HCT116 (cell line): ENCODE data around the gene HOXD13. TPM values are rescaled to one million over a fixed set of nuclear protein-coding genes. Genes with fewer than 3 reads are reported as not detected.

Source experiments
- ATAC-seq: fragments of 200-7000 bp; cut with Tn5 transposase; 2 replicates; pipeline ENCODE4 v1.9.1; 2020; ENCODE audit warnings: mild to moderate bottlenecking, moderate library complexity
- BruUV-seq: library from RNA; stranded (reverse); fragments of 400-500 nt; replicated peaks from 2 replicates; lab custom pipeline; 2021; lab: Mats Ljungman, UMichigan
- CTCF ChIA-PET: fragments of 300-600 bp; sonication (Branson Sonifier 250); formaldehyde crosslinking; loops from one replicate; lab custom pipeline; 2021; ENCODE audit warnings: antibody characterized with exemption; lab: Charles Lee
- POLR2A ChIA-PET: fragments of 300-600, 350-600 bp; sonication (Branson Sonifier 250); formaldehyde crosslinking; loops from one replicate; lab custom pipeline; 2021; ENCODE audit warnings: antibody characterized with exemption; lab: Charles Lee
- RAD21 ChIA-PET, 2 experiments: fragments of 300-600 bp; sonication (Branson Sonifier 250); formaldehyde crosslinking; loops; one replicate each; lab custom pipeline; 2023; ENCODE audit warnings: low total read pairs in 2 of 2; ENCODE audit not compliant: uncharacterized antibody in 2 of 2, unreplicated experiment in 2 of 2, low non-redundant PET in 1 of 2; lab: Charles Lee
- DNase-seq: peaks from one replicate; pipeline ENCODE4 v3.0.0-alpha.2; 2010; ENCODE audit warnings: low read depth, low spot score
- H2AFZ ChIP-seq: fragments of 200-600 bp; shearing (Covaris generic), sonication (generic); 2 replicates; pipeline ENCODE4 v1.6.1; 2017; ENCODE audit warnings: low read depth, mixed run types, mixed read lengths, antibody characterized with exemption, low read length; ENCODE audit not compliant: poor library complexity, severe bottlenecking
- H3K27ac ChIP-seq: 2 replicates; pipeline ENCODE4 v1.5.1; 2012; ENCODE audit warnings: low read depth, low read length
- H3K27me3 ChIP-seq: fragments of 200-600 bp; sonication (generic); 2 replicates; pipeline ENCODE4 v1.6.1; 2016; ENCODE audit warnings: mixed run types, low read length, mixed read lengths; ENCODE audit not compliant: insufficient read depth
- H3K36me3 ChIP-seq, 2 experiments: fragments of 200-500 bp in 1 of 2; fragments of 200-600 bp in 1 of 2; sonication (Bioruptor generic) in 1 of 2; sonication (generic) in 1 of 2; 2 replicates each; pipeline versions ENCODE4 v1.5.1 to v1.6.1; 2014 to 2016; ENCODE audit warnings: low read length in 2 of 2, inconsistent platforms in 1 of 2, mixed read lengths in 1 of 2, mixed run types in 1 of 2; ENCODE audit not compliant: insufficient read depth in 2 of 2, control insufficient read depth in 1 of 2
- H3K4me1 ChIP-seq, 2 experiments: fragments of 200-600 bp in 1 of 2; sonication (generic) in 1 of 2; 2 replicates each; pipeline versions ENCODE4 v1.5.1 to v1.6.1; 2012 to 2017; ENCODE audit warnings: low read length in 2 of 2, inconsistent platforms in 1 of 2, mild to moderate bottlenecking in 1 of 2, mixed read lengths in 1 of 2, mixed run types in 1 of 2, moderate library complexity in 1 of 2; ENCODE audit not compliant: insufficient read depth in 2 of 2, control insufficient read depth in 1 of 2
- H3K4me2 ChIP-seq: fragments of 200-600 bp; sonication (generic); 2 replicates; pipeline ENCODE4 v1.6.1; 2017; ENCODE audit warnings: mixed run types, low read length, mixed read lengths
- H3K4me3 ChIP-seq, 2 experiments: fragments of 200-600 bp in 1 of 2; sonication (generic) in 1 of 2; replicated peaks in 1 of 2; 2 replicates each; pipeline ENCODE4 v1.5.1; 2011 to 2016; ENCODE audit warnings: low read length in 2 of 2, control low read depth in 1 of 2, low read depth in 1 of 2, mild to moderate bottlenecking in 1 of 2, mixed read lengths in 1 of 2, mixed run types in 1 of 2
- H3K79me2 ChIP-seq: fragments of 200-600 bp; sonication (generic); 2 replicates; pipeline ENCODE4 v1.6.1; 2017; ENCODE audit warnings: mild to moderate bottlenecking, mixed run types, low read length, moderate library complexity, mixed read lengths; ENCODE audit not compliant: insufficient read depth
- H3K9ac ChIP-seq: fragments of 200-600 bp; sonication (generic); 2 replicates; pipeline ENCODE4 v1.6.1; 2016; ENCODE audit warnings: low read length, mixed read lengths
- H3K9me2 ChIP-seq: fragments of 200-600 bp; sonication (generic), shearing (Covaris generic); 2 replicates; pipeline ENCODE4 v1.6.1; 2017; ENCODE audit warnings: mixed run types, mild to moderate bottlenecking, moderate library complexity; ENCODE audit not compliant: insufficient read depth
- H3K9me3 ChIP-seq, 2 experiments: fragments of 200-500 bp in 1 of 2; fragments of 200-600 bp in 1 of 2; sonication (Bioruptor generic) in 1 of 2; sonication (generic) in 1 of 2; 2 replicates each; pipeline ENCODE4 v1.6.1; 2014 to 2017; ENCODE audit warnings: low read length in 2 of 2, mixed read lengths in 2 of 2, inconsistent platforms in 1 of 2, low read depth in 1 of 2, mild to moderate bottlenecking in 1 of 2, mixed run types in 1 of 2, moderate library complexity in 1 of 2; ENCODE audit not compliant: control insufficient read depth in 1 of 2, insufficient read depth in 1 of 2
- H4K20me1 ChIP-seq: fragments of 200-600 bp; sonication (generic), shearing (Covaris generic); 2 replicates; pipeline ENCODE4 v1.6.1; 2017; ENCODE audit warnings: mixed run types, mild to moderate bottlenecking, moderate library complexity; ENCODE audit not compliant: insufficient read depth
- CBX3 ChIP-seq: IDR thresholded peaks from 2 replicates; pipeline ENCODE4 v1.6.1; 2012; ENCODE audit warnings: low read depth
- CEBPB ChIP-seq: IDR thresholded peaks from 2 replicates; pipeline ENCODE4 v1.6.1; 2012; ENCODE audit warnings: low read depth
- ELF1 ChIP-seq: IDR thresholded peaks from 2 replicates; pipeline ENCODE4 v1.6.1; 2012; ENCODE audit warnings: low read depth, borderline replicate concordance
- EZH2phosphoT487 ChIP-seq: fragments of 200-600 bp; IDR thresholded peaks from 2 replicates; pipeline ENCODE4 v1.6.1; 2018; ENCODE audit warnings: antibody characterized with exemption, borderline replicate concordance
- JUND ChIP-seq: IDR thresholded peaks from 2 replicates; pipeline ENCODE4 v1.6.1; 2012
- MAX ChIP-seq: IDR thresholded peaks from 2 replicates; pipeline ENCODE4 v1.6.1; 2012
- POLR2A ChIP-seq: IDR thresholded peaks from 2 replicates; pipeline ENCODE4 v1.7.0; 2011; ENCODE audit warnings: borderline replicate concordance; ENCODE audit not compliant: insufficient read depth, insufficient read length; ENCODE audit errors: extremely low read depth
- POLR2AphosphoS5 ChIP-seq: IDR thresholded peaks from 2 replicates; pipeline ENCODE4 v1.6.1; 2011; ENCODE audit warnings: mild to moderate bottlenecking, low read depth, low read length, moderate library complexity
- SIN3A ChIP-seq: IDR thresholded peaks from 2 replicates; pipeline ENCODE4 v1.6.1; 2012; ENCODE audit warnings: low read depth
- SP1 ChIP-seq: IDR thresholded peaks from 2 replicates; pipeline ENCODE4 v1.6.1; 2012; ENCODE audit warnings: low read depth
- SRF ChIP-seq: IDR thresholded peaks from 2 replicates; pipeline ENCODE4 v1.6.1; 2012; ENCODE audit warnings: low read depth
- TCF7L2 ChIP-seq: IDR thresholded peaks from 2 replicates; pipeline ENCODE4 v1.7.0; 2011; ENCODE audit warnings: borderline replicate concordance, inconsistent platforms; ENCODE audit not compliant: insufficient read depth, insufficient read length; ENCODE audit errors: extremely low read depth
- YY1 ChIP-seq: IDR thresholded peaks from 2 replicates; pipeline ENCODE4 v1.6.1; 2011; ENCODE audit warnings: low read length, low read depth, moderate library complexity, mild to moderate bottlenecking; ENCODE audit not compliant: insufficient replicate concordance; ENCODE audit errors: extremely low read depth
- ZBTB33 ChIP-seq: IDR thresholded peaks from 2 replicates; pipeline ENCODE4 v1.6.1; 2011; ENCODE audit warnings: mild to moderate bottlenecking, low read length, moderate library complexity; ENCODE audit not compliant: insufficient replicate concordance; ENCODE audit errors: extremely low read depth
- ZFX ChIP-seq: fragments of 450-650 bp; IDR thresholded peaks from 2 replicates; pipeline ENCODE4 v1.6.1; 2017
- ZNF274 ChIP-seq: fragments of 200-500 bp; sonication (Bioruptor generic); IDR thresholded peaks from 2 replicates; pipeline ENCODE4 v1.6.1; 2014; ENCODE audit warnings: mild to moderate bottlenecking, low read depth, low read length, inconsistent platforms
- intact Hi-C: fragments of 100-400 bp; cut with micrococcal nuclease; formaldehyde crosslinking; loops from 2 replicates; pipeline ENCODE4 v1.10.0; 2022
- total RNA-seq: library from RNA; stranded (reverse); gene quantifications from one replicate; pipeline ENCODE4 v1.2.1, GENCODE V29; 2021; ENCODE audit not compliant: unreplicated experiment

Gene HOXD13
- total RNA-seq, 1 experiment from 2014 or later = not detected

- H3K36me3 ChIP-seq = no peaks in the 10 kb centered on the region
- H3K9me2 ChIP-seq = no peaks in the 10 kb centered on the region
- no peaks in the 10 kb centered on the region for H3K27me3 ChIP-seq
- no TSS peak for BruUV-seq
- ATAC-seq (no peak), DNase-seq (no peak)
- H3K4me3 ChIP-seq = no peak overlapping the region
- RAD21 ChIA-PET = no interaction called here
- intact Hi-C loops = no loop called here
- H2AFZ ChIP-seq = no peak overlapping the region
- H3K9ac ChIP-seq = no peak overlapping the region
- H3K4me2 ChIP-seq = no peak overlapping the region
- no peaks in the 10 kb centered on the region for H4K20me1 ChIP-seq
- TF ChIP-seq YY1 (no peak), SP1 (no peak), CBX3 (no peak), MAX (no peak), ZNF274 (no peak), ELF1 (no peak), TCF7L2 (no peak), POLR2AphosphoS5 (no peak), SIN3A (no peak), ZBTB33 (no peak), CEBPB (no peak), SRF (no peak), POLR2A (no peak), EZH2phosphoT487 (no peak), JUND (no peak), ZFX (no peak)
- POLR2A ChIA-PET = no interaction called here
- H3K79me2 ChIP-seq = no peaks in the 10 kb centered on the region
- H3K9me3 ChIP-seq = no peaks in the 10 kb centered on the region
- no peak overlapping the region for H3K27ac ChIP-seq
- H3K4me1 ChIP-seq = peaks cover 0 to 12% of the 10 kb centered on the region in 2 experiments; a peak in 1 of 4 replicates
- CTCF ChIA-PET = no interaction called here
Measured at GRCh38 chr2:176103194-176103593, 10.7 kb downstream of the HOXD13 start.
